Thyroid gland (tissue), 4 donors: ENCODE results near the gene FRMD4B.

Source experiments
- CTCF ChIP-seq, 6 experiments: fragments of 200-600 bp in 3 of 6; fragments of 450-650 bp in 3 of 6; sonication (generic) in 3 of 6; IDR thresholded peaks; one replicate each; pipeline ENCODE4 v1.5.1; 2016 to 2019; ENCODE audit warnings: antibody characterized with exemption in 6 of 6, mild to moderate bottlenecking in 2 of 6, inconsistent platforms in 1 of 6, moderate library complexity in 1 of 6
- POLR2A ChIP-seq, 2 donors: fragments of 450-650 bp; IDR thresholded peaks; one replicate each; pipeline ENCODE4 v1.6.1; 2017; ENCODE audit warnings: antibody characterized with exemption in 2 of 2, mild to moderate bottlenecking in 2 of 2, moderate library complexity in 1 of 2

- no peak for TF ChIP-seq POLR2A (IDR thresholded peaks at IDR 0.05)
- no peak for TF ChIP-seq CTCF (IDR thresholded peaks at IDR 0.05)
Measured at GRCh38 chr3:69290006-69290405, 95.9 kb downstream of the FRMD4B start.
